Limb (tissue), 2 donors: ENCODE data around the gene MTMR12.
"Not testable (repeated sequence)": the region's sequence is repeated elsewhere in the genome, so short reads cannot be mapped to it uniquely, and the experiment has no call there.

Experiments used
- DNase-seq, 2 donors: peaks; one replicate each; pipeline ENCODE4 v3.0.0-alpha.2; 2016; ENCODE audit errors: extremely low spot score in 2 of 2

MTMR12 gene

DNA sequence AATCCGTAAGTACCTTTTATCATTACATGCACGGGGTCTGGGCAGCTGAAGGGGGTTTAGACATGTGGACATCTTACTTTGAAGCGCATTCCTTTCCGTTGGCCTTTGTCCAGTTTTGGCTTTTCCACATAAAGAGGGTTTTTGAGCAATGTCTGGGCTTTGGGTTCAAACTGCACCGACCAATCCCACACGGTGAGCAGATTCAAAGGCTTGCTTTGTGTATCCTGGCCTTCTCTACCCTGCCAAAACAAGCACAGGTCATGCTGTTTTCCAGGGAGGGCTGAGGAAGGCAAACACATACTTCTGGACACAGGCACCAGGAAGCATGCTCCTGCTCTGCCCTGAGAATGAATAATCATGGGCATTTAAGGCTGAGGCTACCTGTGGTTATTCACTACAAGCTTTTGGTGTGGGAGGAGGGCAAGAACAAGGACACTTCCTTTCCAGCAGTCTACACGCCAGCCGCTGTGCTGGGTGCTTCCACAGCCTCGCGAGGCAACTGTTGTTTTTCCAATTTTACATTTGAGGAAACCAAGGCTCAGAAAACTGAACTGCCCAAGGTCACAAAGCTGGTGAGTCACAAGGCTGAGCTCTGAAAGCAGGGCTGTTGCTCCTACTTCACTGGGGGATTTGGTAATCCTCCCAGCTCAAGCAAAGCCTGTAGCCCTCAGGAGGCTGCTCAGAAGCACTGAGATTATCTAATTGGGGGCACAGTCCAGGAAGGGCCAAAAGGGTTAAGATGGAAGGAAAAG lies 78.9 kb downstream of the MTMR12 start:
- DNase-seq = peak; percentile 33 to 46

DNA sequence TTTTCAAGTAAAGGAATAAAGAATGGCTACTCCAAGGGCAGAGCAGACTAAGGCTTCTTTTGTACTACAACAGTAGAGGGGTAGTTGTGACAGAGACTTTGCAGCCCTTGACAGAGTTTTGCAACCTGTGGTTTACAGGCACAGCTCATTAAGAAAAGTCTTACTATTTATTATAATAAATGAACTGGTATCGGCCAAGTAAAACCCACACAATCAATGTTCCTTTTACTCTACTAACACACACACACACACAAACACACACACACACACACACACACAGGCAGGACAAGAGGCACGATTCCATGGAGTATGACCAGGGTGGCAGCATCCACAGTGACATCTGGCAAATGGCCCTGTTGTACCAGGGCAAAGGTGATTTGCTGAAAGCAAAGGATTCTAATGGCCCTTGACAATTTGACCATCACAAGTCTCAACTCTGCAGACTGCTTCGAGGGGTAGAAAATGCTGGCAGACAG lies 79.5 kb downstream of the MTMR12 start:
- peak in 1 of 2 donors; percentile 40 for DNase-seq

DNA sequence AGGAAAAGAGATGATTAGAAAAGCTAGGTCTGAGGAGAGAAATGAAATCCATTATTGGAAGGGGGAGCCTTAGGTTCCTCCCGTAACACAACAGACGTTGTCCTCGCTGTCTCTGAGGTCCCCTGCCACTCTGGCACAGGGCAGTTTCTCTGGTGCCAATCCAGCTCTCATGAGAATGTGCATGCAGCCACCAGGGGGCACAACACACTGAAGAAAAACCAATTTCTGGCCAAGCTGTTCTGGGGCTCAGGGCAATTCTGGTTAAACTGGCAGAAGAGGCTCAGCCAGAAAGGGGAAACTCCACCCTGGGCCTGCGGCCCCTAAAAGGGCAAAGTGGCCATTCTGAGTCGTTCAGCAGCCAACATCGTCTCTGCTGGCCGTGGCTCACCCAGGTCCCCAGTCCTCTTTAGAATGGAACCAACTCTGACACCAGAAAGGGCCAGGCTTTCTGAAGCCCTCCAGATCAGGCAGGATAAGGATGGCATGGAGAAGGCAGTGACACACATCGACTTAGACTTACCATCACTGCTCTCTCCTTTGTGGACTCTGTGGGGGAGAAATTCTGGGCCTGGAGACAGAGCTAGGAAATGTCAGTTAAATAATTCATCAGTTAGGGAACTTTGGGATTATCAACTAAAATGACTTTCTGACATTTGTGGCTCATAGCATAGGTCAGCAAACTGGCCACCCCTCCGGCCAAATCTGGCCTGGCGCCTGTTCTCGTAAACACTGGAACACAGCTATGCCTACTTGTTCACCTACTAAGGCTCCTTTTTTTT lies 80.1 kb downstream of the MTMR12 start:
- DNase-seq = peak; percentile 57 to 78

DNA sequence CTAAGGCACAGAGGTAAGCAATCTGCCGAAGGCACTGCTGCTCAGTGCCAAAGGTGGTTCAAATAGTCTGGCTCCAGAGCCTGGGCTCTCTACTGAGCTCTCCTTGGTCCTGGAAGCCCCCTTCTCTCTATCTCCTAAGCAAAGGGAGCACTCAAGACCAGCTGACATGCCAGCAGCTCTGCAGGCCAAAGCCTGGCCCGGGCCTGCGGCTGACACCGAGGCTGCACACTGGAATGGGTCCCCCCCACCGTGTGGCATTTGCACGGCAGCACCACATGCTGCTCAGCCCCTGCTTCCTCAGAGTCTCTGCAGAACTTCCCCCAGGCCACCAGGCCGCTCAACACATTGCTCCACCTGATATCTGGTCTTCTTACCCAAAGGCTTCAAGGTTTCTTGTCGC lies 80.8 kb downstream of the MTMR12 start:
- no peak for DNase-seq

DNA sequence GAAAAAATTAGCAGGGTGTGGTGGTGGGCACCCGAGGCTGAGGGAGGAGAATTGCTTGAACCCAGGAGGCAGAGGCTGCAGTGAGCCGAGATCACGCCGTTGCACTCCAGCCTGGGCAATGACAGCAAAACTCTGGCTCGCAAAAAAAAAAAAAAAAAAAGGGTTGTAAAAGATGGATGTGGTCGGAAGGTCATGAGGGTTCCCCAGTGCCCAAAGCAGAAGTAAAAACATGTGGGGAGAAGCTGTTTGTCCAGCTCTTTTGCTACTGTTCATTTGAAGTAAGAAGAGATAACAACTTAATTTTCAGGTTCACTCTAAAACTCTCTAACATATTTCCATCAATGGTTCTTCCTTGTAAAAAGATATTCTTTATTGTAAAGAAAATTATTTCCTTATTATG lies 81.5 kb downstream of the MTMR12 start:
- DNase-seq = no peak

DNA sequence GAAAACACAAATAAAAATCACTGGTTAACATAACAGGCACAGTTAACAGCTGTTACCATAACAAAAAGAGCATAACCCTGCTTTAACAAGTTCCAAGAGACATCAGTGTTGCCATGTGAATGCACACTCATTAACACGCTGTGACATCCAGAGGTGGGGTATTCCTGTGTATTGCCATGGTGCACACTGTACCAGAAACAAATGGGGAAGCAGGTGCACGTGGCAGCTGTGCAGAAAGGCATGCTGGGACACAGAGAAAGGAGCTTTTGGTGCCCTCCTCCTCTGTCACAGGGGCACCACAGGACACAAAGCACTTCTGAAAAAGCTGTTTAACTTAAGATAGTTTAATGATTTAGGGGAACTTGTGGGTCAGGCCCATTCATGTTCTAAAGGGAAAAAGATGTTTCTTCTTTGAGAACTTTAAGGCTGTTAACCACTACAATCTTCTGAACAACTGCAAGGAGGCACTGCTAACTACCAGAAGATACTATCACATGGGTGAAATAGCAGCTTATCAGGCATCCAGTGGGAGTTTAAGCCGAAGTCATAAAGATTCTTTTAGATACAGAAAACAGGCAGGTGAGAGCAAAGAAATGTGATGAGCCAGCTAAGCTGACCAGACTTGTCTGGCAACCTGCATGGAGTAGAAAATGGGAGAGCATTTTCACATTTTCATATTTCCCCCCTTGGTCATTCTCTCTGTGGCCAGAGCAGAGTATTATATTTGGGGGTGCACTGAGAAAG lies 82.2 kb downstream of the MTMR12 start:
- DNase-seq = peak in 1 of 2 donors; percentile 21

DNA sequence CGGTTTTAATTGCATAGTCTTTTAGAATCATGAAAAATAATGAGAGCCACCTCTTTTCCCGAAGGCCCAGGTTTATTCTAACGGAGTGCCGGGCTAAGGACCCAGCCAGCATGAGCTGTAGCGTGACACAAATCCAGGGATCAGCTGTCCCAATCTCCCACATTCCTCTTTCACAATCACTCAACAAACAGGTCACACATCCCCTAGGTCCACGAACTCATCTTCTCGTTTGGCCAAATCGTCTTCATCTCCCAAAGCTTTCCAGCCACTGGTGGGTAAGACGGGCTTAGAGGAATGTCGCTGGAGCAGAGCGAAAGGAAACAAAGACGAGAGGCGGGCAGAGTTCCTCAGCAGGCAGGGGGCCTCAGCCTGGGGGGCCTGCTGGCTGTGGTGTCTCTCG lies 83.2 kb downstream of the MTMR12 start:
- DNase-seq = no peak

DNA sequence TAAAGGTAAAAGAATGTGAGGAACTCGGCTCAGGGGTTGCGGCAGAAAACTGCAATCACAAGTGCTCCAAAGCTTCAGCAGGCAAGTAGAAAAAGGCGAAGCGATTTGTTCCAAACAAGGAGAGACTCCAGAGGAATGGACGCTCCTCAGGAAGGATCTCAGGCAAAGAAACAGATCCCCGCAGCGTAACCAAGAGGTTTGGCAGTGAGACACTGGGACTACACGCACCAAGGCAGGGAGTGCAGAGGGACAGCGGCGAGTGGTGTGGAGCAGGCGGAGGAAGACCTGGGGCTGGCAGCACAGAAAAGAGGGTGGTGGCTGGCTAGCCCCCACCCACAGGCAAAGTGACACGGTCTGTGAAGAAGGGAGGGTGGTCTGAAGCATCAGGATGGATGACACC lies 83.9 kb downstream of the MTMR12 start:
- DNase-seq = no peak

DNA sequence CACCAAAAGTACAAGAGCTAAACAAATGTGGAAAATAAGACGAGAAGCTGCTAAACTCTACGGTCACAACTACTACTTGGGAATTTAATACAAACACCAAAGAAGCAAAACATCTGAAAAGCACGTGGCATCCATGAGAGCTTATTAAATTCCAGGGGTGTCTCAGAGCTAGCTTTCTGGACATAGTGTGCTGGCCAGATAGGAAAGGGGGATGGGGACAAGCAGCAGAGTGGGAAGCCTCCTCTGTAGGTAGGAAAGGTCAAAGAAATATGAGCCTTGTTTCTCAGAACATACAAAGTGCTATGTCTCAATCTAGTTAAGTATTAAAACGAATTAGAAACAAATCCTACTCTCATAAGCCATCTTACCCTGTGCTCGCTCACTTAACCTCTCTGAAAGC lies 87.3 kb downstream of the MTMR12 start:
- no peak for DNase-seq

DNA sequence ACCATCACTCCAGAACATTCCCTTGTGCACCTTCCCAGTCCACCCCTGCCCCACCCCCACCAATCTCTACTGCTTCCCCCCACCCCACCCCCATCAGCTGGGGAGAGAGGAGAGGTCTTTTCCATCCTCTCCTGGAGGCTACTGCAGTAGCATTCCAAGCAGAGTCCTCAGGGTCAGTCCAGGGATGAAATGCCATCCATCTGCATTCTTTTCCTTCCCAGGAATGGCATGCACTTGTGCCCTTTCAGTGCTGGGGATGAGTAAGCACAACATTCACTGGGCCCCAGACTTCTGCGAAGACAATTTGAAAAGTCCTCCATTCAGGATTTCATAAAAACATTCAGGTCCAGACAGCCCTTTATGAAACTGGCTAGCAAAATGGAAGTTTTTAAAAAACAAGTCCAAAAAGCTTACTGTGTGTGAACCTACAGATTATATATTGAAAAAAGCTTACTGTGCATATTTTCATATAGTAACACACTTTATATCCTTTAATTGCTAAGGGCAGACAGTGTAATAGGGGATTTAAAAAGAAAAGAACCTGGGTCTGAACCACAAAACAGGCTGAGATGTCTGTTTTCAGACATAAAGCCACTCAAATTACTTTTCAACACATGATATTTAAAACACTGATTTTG lies 88.6 kb downstream of the MTMR12 start:
- DNase-seq = no peak

DNA sequence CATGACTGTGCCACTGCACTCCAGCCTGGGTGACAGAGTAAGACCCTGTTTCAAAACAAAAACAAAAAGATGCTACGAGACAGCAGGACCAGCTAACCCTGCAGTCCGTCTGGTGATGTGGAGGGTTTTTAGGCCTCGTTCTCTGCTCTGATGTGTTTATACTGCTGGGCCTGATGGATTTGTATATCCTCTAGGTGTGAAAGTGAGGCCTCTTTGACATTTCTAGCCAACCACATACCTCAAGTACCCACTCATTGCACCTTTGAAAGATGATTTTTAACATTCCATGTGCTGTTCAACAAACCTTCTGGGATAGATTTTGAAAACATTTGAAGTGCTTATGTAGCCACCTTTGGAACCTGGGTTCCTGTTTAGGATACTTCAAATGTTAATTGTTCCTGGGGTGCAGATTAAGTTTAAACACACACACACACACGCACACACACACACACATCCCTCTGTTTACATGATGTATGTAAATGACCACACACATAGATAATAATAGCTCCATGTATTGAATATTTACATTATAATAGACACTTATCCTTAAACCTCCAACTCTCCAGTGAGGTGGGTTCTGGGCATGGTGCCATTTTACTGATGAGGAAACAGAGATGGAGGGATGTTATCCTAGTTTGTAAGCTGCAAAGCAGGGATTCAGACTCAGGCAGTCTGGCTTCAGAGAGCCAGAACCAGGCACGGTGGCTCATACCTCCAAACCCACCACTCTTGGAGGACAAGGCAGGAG lies 89.8 kb downstream of the MTMR12 start:
- no peak for DNase-seq

DNA sequence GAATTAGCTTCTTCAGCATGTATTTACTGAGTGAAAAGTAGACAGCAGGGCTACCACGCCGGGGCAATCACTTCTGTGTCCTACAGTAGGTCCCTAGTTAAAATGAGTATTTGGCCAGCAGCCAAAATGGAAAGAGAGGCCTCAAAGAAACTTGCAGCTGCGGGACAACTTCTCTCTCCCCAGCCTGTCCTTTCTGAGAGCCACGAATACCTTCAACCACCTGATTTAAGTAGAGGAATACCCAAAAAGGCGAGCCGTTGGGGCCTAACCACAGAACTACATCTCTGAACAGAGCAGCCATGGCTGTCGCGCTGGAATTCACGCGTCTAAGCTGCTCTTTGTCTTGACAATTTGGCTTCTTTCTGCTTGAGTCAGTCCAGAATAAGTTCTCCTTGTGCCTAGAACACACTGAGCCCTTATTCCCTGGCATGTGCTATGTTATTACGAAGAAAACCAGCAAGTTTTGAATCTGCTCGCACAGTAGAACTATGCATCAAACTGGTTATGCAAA lies 94.8 kb downstream of the MTMR12 start:
- peak; percentile 53 to 54 for DNase-seq

DNA sequence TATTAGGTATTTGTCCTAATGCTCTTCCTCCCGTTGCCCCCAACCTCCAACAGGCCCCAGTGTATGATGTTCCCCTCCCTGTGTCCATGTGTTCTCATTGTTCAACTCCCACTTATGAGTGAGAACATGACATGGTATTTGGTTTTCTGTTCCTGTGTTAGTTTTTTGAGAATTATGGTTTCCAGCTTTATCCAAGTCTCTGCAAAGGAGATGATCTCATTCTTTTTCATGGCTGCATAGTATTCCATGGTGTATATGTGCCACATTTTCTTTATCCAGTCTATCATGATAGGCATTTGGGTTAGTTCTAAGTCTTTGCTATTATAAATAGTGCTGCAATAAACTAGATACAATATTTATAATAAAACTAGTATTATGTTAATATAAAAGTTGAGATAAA lies 98.4 kb downstream of the MTMR12 start:
- not testable (repeated sequence) for DNase-seq

DNA sequence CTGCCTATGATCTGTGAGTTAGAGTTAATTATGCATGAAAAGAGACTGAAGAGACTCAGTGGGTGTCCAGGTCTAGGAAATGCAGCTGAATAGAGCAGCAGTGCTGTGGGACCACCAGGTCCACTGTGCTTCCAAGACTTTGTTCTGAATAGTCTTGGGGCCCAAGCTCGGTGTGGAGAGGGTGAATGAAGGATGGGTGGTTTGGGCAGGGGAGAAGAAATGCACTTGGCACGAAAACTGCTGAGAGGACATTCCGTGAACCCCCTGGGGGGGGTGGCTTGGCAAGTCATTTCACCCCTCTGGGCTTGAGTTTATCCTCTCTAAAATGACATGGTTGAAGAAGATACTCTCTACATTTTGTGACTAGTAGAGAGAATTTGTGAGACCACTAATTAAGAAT lies 102.6 kb downstream of the MTMR12 start:
- DNase-seq = no peak

DNA sequence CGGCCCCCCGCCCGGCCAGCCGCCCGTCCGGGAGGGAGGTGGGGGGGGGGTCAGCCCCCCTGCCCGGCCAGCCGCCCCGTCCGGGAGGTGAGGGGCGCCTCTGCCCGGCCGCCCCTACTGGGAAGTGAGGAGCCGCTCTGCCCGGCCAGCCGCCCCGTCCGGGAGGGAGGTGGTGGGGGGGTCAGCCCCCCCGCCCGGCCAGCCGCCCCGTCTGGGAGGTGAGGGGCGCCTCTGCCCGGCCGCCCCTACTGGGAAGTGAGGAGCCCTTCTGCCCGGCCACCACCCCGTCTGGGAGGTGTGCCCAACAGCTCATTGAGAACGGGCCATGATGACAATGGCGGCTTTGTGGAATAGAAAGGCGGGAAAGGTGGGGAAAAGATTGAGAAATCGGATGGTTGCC lies 103.9 kb downstream of the MTMR12 start:
- DNase-seq = not testable (repeated sequence)

DNA sequence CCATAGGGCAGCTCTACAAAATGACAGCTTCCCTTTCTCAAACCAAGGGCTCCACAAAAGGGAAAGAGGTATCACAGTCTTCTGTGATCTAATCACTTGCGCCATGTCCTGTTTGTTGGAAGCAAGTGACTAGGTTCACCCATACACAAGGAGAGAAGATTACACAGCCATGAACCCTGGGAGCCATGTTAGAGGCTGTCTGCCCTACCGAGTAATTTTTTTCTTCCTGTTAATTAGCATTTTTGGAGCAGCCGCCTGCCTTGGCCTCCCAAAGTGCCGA lies 105.4 kb downstream of the MTMR12 start:
- DNase-seq = no peak

DNA sequence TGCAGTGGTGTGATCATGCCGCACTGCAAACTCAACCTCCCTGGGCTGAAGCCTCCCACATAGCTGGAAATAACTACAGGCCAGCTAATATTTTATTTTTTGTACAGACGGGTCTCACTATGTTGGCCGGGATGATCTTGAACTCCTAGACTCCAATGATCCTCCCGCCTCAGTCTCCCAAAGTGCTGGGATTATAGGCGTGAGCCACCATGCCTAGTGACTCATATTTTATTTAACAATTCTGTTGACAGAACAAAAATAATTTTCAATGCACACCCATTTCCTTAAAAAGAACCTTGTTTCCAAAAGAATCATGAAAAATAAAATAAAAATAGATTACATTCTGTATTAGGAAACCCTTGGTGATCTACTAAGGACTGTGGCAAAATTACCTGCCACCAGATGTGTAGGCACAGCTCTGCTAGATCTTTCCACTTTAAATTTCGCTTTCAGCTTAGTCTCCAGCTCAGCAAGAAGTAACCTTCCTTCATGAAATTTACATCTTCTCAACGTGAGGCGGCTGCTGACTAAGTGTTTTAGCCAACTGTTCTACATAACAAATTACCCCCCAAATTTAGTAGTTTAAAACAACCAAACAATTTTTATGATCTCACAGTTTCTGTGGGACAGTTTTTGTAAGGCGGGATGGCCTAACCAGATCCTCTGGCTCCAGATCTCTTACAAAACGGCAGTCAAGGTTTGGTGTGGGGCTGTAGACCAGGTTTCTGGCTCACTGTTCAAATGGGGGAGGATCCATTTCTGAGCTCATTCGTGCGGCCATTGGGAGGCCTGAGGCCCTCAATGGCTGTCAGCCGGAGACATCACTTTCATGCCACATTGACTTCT lies 106.0 kb downstream of the MTMR12 start:
- DNase-seq = no peak

DNA sequence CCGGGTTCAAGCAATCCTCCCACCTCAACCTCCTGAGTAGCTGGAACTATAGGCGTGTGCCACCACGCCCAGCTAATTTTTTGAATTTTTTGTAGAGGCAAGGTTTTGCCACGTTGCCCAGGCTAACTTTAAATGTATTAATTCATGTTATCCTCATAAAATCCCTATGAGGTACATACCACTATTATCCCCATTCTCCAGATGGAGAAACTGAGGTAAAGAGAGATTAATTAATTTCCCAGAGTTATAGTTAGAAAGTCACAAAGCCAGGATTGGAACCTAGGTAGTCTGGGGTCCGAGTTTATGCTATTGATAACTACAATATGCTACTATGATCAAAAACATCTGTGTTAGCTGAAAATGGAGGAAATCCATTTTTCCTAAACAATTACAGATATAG lies 106.7 kb downstream of the MTMR12 start:
- no peak for DNase-seq

DNA sequence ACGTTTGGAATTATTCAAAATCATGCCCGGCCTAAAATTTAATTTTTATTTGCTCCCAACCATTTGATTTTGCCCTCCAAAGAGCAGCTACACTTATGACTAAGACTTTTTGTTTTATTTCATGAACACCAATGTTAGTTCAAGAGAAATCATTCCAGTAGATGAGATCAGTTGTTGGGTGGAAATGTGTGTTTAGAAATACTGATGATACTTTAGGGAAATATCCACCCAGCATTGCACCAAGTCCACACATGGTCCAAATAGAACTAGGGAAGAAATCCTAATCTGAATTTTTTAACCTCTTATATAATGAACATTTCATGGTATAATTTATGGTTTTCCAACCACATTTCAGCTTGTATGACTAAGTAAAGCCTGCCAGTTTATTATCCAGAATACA lies 110.3 kb downstream of the MTMR12 start:
- no peak for DNase-seq

DNA sequence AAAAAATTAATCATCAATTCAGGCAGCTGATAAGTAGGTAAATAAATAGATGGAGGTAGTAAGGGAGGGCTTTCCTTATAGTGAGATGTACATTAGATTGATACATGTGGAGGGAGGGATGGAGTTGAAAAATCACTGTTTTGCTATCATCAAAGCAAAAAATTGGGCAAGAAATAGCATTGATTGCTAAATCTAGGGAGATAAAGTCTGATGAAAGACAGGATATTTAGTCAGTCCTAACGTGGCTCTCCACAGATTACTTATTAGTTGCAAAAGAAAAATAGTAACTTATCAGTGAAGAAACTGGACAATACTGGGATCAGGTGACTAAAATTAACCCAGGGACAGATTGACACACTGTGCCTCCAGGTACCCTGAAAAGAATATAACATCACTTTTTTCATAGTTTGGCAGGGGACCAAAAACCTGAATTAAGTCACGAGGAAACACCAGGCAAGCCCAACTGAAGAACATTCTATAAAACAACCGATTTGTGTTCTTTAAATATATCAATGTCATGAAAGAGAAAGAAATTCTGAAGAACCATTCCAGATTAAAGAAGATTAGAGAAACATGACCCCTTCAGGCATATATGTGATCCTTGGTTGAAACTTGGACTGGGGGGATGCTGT lies 111.5 kb downstream of the MTMR12 start:
- DNase-seq = no peak
